Amygdala (tissue), 56 donors: Measurements from ENCODE around the gene SLC2A5.
"Not testable (repeated sequence)": the region's sequence is repeated elsewhere in the genome, so short reads cannot be mapped to it uniquely, and the experiment has no call there.

Experiments
- DNase-seq, 56 donors: peaks; one replicate each; lab custom pipeline; 2025; lab: John Stamatoyannopoulos, UW

The SLC2A5 gene

GRCh38 chr1:9039761-9040658, 29.4 kb downstream of the SLC2A5 start:
- no peak for DNase-seq

GRCh38 chr1:9038881-9039760, 30.3 kb downstream of the SLC2A5 start:
- no peak for DNase-seq

GRCh38 chr1:9038338-9038650, 31.1 kb downstream of the SLC2A5 start:
- DNase-seq: no peak

GRCh38 chr1:9037476-9038337, 31.7 kb downstream of the SLC2A5 start:
- no peak for DNase-seq

GRCh38 chr1:9035226-9035625, 34.2 kb downstream of the SLC2A5 start:
- no peak for DNase-seq

GRCh38 chr1:9033363-9033762, 36.1 kb downstream of the SLC2A5 start:
- DNase-seq: no peak

- DNase-seq: no peak
These were observed 37.8 kb downstream of the SLC2A5 start for GRCh38 chr1:9031484-9032259.

- DNase-seq: not testable (repeated sequence)
These were observed 38.4 kb downstream of the SLC2A5 start for GRCh38 chr1:9031077-9031476.

GRCh38 chr1:9028921-9029705, 40.3 kb downstream of the SLC2A5 start:
- no peak for DNase-seq

- no peak for DNase-seq
These were observed 42.1 kb downstream of the SLC2A5 start for GRCh38 chr1:9027307-9027706.

- no peak for DNase-seq
These were observed 44.0 kb downstream of the SLC2A5 start for GRCh38 chr1:9025449-9025848.

- DNase-seq: no peak
These were observed 44.6 kb downstream of the SLC2A5 start for GRCh38 chr1:9024837-9025236.

- no peak for DNase-seq
These were observed 46.7 kb downstream of the SLC2A5 start for GRCh38 chr1:9022773-9023172.

- not testable (repeated sequence) for DNase-seq
These were observed 47.3 kb downstream of the SLC2A5 start for GRCh38 chr1:9022026-9022738.

GRCh38 chr1:9020305-9020704, 49.1 kb downstream of the SLC2A5 start:
- no peak for DNase-seq

GRCh38 chr1:9019896-9020295, 49.5 kb downstream of the SLC2A5 start:
- no peak for DNase-seq

GRCh38 chr1:9018333-9018732, 51.1 kb downstream of the SLC2A5 start:
- DNase-seq: no peak

GRCh38 chr1:9016455-9016854, 53.0 kb downstream of the SLC2A5 start:
- no peak for DNase-seq
